Liver (tissue), 9 donors: ENCODE data around the gene TOM1L2. TPM values are rescaled to one million over a fixed set of nuclear protein-coding genes. Genes with fewer than 3 reads are reported as not detected.

Source experiments
- DNase-seq: peaks from one replicate; pipeline ENCODE4 v3.0.0-alpha.2; 2017; ENCODE audit warnings: low spot score
- H3K27ac ChIP-seq, 2 donors: one replicate each; pipeline ENCODE4 v1.7.0; 2013; ENCODE audit warnings: inconsistent platforms in 2 of 2, low read length in 2 of 2, control low read depth in 1 of 2, low read depth in 1 of 2, mild to moderate bottlenecking in 1 of 2
- H3K27me3 ChIP-seq, 4 donors: one replicate each; pipeline versions ENCODE4 v1.6.1 to v1.7.0; 2013; ENCODE audit warnings: low read length in 3 of 4, inconsistent platforms in 1 of 4, mild to moderate bottlenecking in 1 of 4, moderate library complexity in 1 of 4; ENCODE audit not compliant: control insufficient read depth in 4 of 4, insufficient read depth in 4 of 4
- H3K36me3 ChIP-seq, 4 donors: one replicate each; pipeline versions ENCODE4 v1.6.1 to v1.7.0; 2013; ENCODE audit warnings: low read length in 3 of 4, mild to moderate bottlenecking in 3 of 4, low read depth in 1 of 4, moderate library complexity in 1 of 4; ENCODE audit not compliant: control insufficient read depth in 4 of 4, insufficient read depth in 3 of 4
- H3K4me1 ChIP-seq, 4 donors: one replicate each; pipeline versions ENCODE4 v1.6.1 to v1.7.0; 2013; ENCODE audit warnings: low read length in 3 of 4, mild to moderate bottlenecking in 3 of 4, moderate library complexity in 1 of 4; ENCODE audit not compliant: control insufficient read depth in 4 of 4, insufficient read depth in 4 of 4
- H3K4me3 ChIP-seq, 3 donors: one replicate each; pipeline versions ENCODE4 v1.6.1 to v1.7.0; 2013; ENCODE audit warnings: low read length in 3 of 3, control low read depth in 1 of 3, low read depth in 1 of 3, mild to moderate bottlenecking in 1 of 3
- H3K9ac ChIP-seq, 2 donors: one replicate each; pipeline ENCODE4 v1.7.0; 2013; ENCODE audit warnings: low read length in 2 of 2, mild to moderate bottlenecking in 2 of 2, moderate library complexity in 2 of 2, control low read depth in 1 of 2, low read depth in 1 of 2
- H3K9me3 ChIP-seq, 4 donors: one replicate each; pipeline versions ENCODE4 v1.6.1 to v1.7.0; 2013; ENCODE audit warnings: low read length in 3 of 4; ENCODE audit not compliant: control insufficient read depth in 4 of 4
- FOXA1 ChIP-seq: IDR thresholded peaks from 2 replicates; pipeline ENCODE4 v1.6.1; 2016; ENCODE audit warnings: antibody characterized with exemption
- HNF4A ChIP-seq, 2 donors: conservative IDR thresholded peaks; 2 replicates each; pipeline ENCODE4 v1.6.1; 2016; ENCODE audit warnings: antibody characterized with exemption in 2 of 2, mild to moderate bottlenecking in 2 of 2
- HNF4G ChIP-seq: IDR thresholded peaks from 2 replicates; pipeline ENCODE4 v1.6.1; 2016; ENCODE audit warnings: antibody characterized with exemption
- JUND ChIP-seq, 2 donors: IDR thresholded peaks; 2 replicates each; pipeline ENCODE4 v1.6.1; 2016; ENCODE audit warnings: antibody characterized with exemption in 2 of 2
- NR2F2 ChIP-seq: IDR thresholded peaks from 2 replicates; pipeline ENCODE4 v1.6.1; 2016; ENCODE audit warnings: antibody characterized with exemption
- RAD21 ChIP-seq, 2 donors: IDR thresholded peaks; 2 replicates each; pipeline ENCODE4 v1.6.1; 2016; ENCODE audit warnings: antibody characterized with exemption in 2 of 2, mild to moderate bottlenecking in 2 of 2
- TAF1 ChIP-seq: conservative IDR thresholded peaks from 2 replicates; pipeline ENCODE4 v1.6.1; 2016; ENCODE audit warnings: antibody characterized with exemption, mild to moderate bottlenecking
- YY1 ChIP-seq: IDR thresholded peaks from 2 replicates; pipeline ENCODE4 v1.6.1; 2016; ENCODE audit warnings: antibody characterized with exemption, mild to moderate bottlenecking
- WGBS: extraction: QIAGEN DNeasy Blood & Tissue Kit; methylation state at CpG from one replicate; pipeline ENCODE4 v1.1.7; 2013; 5-methylcytosine and 5-hydroxymethylcytosine counted together
- polyA plus RNA-seq, 2 donors: library from polyadenylated mRNA; stranded (reverse) in 1 of 2; unstranded in 1 of 2; fragments of 200-250 nt in 1 of 2; fragments of >200 nt in 1 of 2; fragmentation: Nextera tagmentation in 1 of 2; extraction: Ambion mirVana in 1 of 2; gene quantifications; one replicate each; pipeline versions ENCODE4 v1.2.1 to v1.2.3, GENCODE V29; 2013 to 2015
- total RNA-seq, 2 donors: library from RNA; depleted of rRNA; stranded (reverse); fragments of >200 nt; gene quantifications; one replicate each; pipeline ENCODE4 v1.2.3, GENCODE V29; 2014
- TF ChIP-seq, protein P1 (sequence below): fragments of 150-350 bp; IDR thresholded peaks from 2 replicates; pipeline ENCODE4 v1.5.1; 2017; ENCODE audit warnings: improper control_type of control experiment, low read depth, low read length; ENCODE audit not compliant: missing input control
- TF ChIP-seq, protein P2 (sequence below): IDR thresholded peaks from 2 replicates; pipeline ENCODE4 v1.6.1; 2016; ENCODE audit warnings: antibody characterized with exemption, mild to moderate bottlenecking
- donor health status: healthy.
- donor health status: healthy.
- donor health status: healthy.
- donor health status: healthy.
- donor health status: healthy.

The TOM1L2 gene
- total and polyA plus RNA-seq, 4 donors = 5.0 to 24.0 (median 9.3) TPM

DNA sequence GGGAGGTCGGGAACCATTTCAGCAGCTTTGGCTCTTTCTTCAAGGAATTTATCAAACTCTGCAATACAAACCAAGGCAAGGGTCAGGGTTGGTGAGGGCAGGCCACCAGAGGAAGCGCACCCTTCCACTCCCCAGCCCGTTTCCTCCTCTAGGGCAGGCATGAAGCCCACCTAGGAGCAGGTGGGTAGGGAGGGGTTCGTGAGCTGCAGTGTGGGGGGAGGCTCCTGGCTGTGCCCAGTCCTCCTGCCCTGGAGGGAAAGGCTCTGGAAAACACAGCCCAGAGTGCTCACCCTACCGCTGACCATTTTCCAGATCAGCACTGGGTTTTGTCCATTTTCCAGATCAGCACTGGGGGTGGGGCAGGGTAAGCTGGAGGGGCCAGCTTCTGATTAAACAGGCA lies 124.5 kb downstream of the TOM1L2 start:
- WGBS = 97% methylated on average over 5 of the region's 5 CpGs
- H3K27ac ChIP-seq = no peak overlapping the region

DNA sequence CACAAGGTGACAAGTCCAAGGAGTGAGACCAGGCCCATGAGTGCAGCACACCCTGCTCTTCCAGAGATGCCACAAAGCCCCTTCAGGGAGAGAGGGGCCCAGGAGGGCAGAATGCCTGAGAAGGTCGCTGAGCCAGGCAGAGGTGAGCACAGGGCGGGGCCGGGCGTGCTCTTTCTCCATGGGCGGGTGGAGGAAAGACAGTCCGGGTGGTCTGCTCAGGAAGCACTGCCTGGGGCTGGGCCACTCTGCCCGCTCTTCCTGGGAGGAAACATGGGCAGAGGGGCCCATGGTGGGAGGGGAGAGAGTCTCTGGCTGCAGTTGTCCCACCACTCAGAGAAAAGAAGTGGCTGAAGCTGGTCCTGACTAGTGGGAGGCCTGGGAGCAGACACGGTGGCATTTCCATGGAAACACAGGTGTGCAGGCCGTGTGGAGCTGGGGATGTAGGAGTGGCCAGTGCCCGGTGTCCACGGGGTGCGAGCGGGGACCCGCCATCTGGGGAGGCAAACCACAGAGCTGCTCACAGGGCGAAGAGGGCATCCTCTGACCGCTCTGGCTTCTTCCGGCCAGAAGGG lies 125.0 kb downstream of the TOM1L2 start:
- peaks cover 5 to 16% (median 13%) of the 10 kb centered on the region in 4 donors for H3K4me1 ChIP-seq
- no peaks in the 10 kb centered on the region for H3K36me3 ChIP-seq
- H3K9ac ChIP-seq = no peak overlapping the region
- no peak overlapping the region for H3K4me3 ChIP-seq
- H3K27ac ChIP-seq = no peak overlapping the region
- WGBS = 92% methylated on average over 17 of the region's 17 CpGs
- TF ChIP-seq RAD21 (IDR thresholded peaks at IDR 0.05) (no peak), FOXA1 (no peak), HNF4A (conservative IDR thresholded peaks at IDR 0.05) (no peak), HNF4G (no peak)
- H3K9me3 ChIP-seq = no peaks in the 10 kb centered on the region
- no peak for DNase-seq
- H3K27me3 ChIP-seq = no peaks in the 10 kb centered on the region

More for the DNA sequence above, 124.5 kb downstream of the TOM1L2 start:
- H3K36me3 ChIP-seq = no peaks in the 10 kb centered on the region
- H3K27me3 ChIP-seq = no peaks in the 10 kb centered on the region
- H3K4me1 ChIP-seq = peaks cover 5 to 15% (median 12%) of the 10 kb centered on the region in 4 donors
- no peak overlapping the region for H3K9ac ChIP-seq
- H3K4me3 ChIP-seq = no peak overlapping the region
- TF ChIP-seq, protein P1, sequence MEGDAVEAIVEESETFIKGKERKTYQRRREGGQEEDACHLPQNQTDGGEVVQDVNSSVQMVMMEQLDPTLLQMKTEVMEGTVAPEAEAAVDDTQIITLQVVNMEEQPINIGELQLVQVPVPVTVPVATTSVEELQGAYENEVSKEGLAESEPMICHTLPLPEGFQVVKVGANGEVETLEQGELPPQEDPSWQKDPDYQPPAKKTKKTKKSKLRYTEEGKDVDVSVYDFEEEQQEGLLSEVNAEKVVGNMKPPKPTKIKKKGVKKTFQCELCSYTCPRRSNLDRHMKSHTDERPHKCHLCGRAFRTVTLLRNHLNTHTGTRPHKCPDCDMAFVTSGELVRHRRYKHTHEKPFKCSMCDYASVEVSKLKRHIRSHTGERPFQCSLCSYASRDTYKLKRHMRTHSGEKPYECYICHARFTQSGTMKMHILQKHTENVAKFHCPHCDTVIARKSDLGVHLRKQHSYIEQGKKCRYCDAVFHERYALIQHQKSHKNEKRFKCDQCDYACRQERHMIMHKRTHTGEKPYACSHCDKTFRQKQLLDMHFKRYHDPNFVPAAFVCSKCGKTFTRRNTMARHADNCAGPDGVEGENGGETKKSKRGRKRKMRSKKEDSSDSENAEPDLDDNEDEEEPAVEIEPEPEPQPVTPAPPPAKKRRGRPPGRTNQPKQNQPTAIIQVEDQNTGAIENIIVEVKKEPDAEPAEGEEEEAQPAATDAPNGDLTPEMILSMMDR = no peak
- TF ChIP-seq NR2F2 = no peak
- TF ChIP-seq YY1 = no peak
- no peak for TF ChIP-seq TAF1
- TF ChIP-seq HNF4G = no peak
- no peak for TF ChIP-seq JUND (IDR thresholded peaks at IDR 0.05)
- no peaks in the 10 kb centered on the region for H3K9me3 ChIP-seq
- DNase-seq = no peak

DNA sequence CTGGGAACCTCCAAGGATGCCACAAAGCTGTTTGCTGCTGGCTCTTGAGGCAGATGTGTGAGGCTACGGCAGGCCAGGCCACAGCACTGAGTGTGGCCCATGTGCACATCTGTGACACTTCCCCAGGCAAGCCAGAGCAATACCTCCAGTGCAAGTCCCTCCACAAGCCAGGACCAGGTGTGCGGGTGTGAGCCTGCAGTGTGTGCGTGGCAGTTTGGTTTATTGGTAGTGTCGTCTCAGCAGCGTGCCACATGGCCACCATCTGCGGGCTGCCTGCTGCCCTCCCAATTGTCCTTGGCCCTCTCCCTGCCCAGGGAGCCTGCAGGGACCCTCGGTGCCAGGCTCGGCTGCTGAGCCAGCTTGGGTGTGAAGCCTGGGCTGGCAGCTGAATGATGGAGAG lies 125.6 kb downstream of the TOM1L2 start:
- WGBS = 94% methylated on average over 8 of the region's 8 CpGs
- Histone ChIP-seq H3K9me3 (no peaks in the 10 kb centered on the region), H3K9ac (no peak overlapping the region), H3K4me3 (no peak overlapping the region), H3K36me3 (no peaks in the 10 kb centered on the region), H3K27me3 (no peaks in the 10 kb centered on the region), H3K27ac (no peak overlapping the region), H3K4me1 (peaks cover 7 to 21% (median 17%) of the 10 kb centered on the region in 4 donors)
- no peak for TF ChIP-seq YY1
- no peak for TF ChIP-seq NR2F2
- no peak for TF ChIP-seq JUND (IDR thresholded peaks at IDR 0.05)
- TF ChIP-seq, protein P2, sequence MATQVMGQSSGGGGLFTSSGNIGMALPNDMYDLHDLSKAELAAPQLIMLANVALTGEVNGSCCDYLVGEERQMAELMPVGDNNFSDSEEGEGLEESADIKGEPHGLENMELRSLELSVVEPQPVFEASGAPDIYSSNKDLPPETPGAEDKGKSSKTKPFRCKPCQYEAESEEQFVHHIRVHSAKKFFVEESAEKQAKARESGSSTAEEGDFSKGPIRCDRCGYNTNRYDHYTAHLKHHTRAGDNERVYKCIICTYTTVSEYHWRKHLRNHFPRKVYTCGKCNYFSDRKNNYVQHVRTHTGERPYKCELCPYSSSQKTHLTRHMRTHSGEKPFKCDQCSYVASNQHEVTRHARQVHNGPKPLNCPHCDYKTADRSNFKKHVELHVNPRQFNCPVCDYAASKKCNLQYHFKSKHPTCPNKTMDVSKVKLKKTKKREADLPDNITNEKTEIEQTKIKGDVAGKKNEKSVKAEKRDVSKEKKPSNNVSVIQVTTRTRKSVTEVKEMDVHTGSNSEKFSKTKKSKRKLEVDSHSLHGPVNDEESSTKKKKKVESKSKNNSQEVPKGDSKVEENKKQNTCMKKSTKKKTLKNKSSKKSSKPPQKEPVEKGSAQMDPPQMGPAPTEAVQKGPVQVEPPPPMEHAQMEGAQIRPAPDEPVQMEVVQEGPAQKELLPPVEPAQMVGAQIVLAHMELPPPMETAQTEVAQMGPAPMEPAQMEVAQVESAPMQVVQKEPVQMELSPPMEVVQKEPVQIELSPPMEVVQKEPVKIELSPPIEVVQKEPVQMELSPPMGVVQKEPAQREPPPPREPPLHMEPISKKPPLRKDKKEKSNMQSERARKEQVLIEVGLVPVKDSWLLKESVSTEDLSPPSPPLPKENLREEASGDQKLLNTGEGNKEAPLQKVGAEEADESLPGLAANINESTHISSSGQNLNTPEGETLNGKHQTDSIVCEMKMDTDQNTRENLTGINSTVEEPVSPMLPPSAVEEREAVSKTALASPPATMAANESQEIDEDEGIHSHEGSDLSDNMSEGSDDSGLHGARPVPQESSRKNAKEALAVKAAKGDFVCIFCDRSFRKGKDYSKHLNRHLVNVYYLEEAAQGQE = no peak
- no peak for TF ChIP-seq HNF4G
- no peak for DNase-seq
